Transverse colon (tissue), 4 donors: ENCODE measurements around the gene ERC2. TPM values are rescaled to one million over a fixed set of nuclear protein-coding genes. Genes with fewer than 3 reads are reported as not detected.

Experiments
- DNase-seq: peaks from one replicate; pipeline ENCODE4 v3.0.0-alpha.2; 2019
- H3K27ac ChIP-seq, 4 donors: fragments of 200-600 bp; sonication (generic); 2 replicates each; pipeline ENCODE4 v1.5.1; 2016 to 2018; ENCODE audit warnings: inconsistent platforms in 4 of 4
- H3K27me3 ChIP-seq: fragments of 200-600 bp; sonication (generic); 2 replicates; pipeline ENCODE4 v1.5.1; 2017; ENCODE audit warnings: inconsistent platforms
- H3K36me3 ChIP-seq, 4 donors: fragments of 200-600 bp; sonication (generic); 2 replicates each; pipeline ENCODE4 v1.5.1; 2017 to 2019; ENCODE audit warnings: inconsistent platforms in 4 of 4
- H3K4me1 ChIP-seq, 4 donors: fragments of 200-600 bp; sonication (generic); 2 replicates each; pipeline ENCODE4 v1.5.1; 2017 to 2020; ENCODE audit warnings: inconsistent platforms in 4 of 4
- H3K4me3 ChIP-seq, 4 donors: fragments of 200-600 bp; sonication (generic); 1 replicate in 1 of 4; 2 replicates in 3 of 4; pipeline versions ENCODE4 v1.5.1 to v1.6.1; 2017 to 2019; ENCODE audit warnings: inconsistent platforms in 4 of 4
- H3K9me3 ChIP-seq, 2 donors: fragments of 200-600 bp; sonication (generic); 2 replicates each; pipeline ENCODE4 v1.5.1; 2017 to 2019; ENCODE audit warnings: inconsistent platforms in 2 of 2
- CTCF ChIP-seq, 5 experiments: fragments of 200-600 bp in 3 of 5; fragments of 450-650 bp in 2 of 5; sonication (generic) in 3 of 5; IDR thresholded peaks; 1 replicate in 2 of 5; 2 replicates in 3 of 5; pipeline ENCODE4 v1.5.1; 2016 to 2017; ENCODE audit warnings: antibody characterized with exemption in 5 of 5, inconsistent platforms in 3 of 5, mild to moderate bottlenecking in 2 of 5, moderate library complexity in 1 of 5
- EP300 ChIP-seq: sonication (generic); formaldehyde crosslinking; IDR thresholded peaks from one replicate; pipeline ENCODE4 v1.6.1; 2017; ENCODE audit warnings: antibody characterized with exemption, low read depth
- POLR2A ChIP-seq: fragments of 450-650 bp; IDR thresholded peaks from one replicate; pipeline ENCODE4 v1.6.1; 2016; ENCODE audit warnings: antibody characterized with exemption, mild to moderate bottlenecking, moderate library complexity
- POLR2AphosphoS5 ChIP-seq, 3 donors: sonication (generic); formaldehyde crosslinking; IDR thresholded peaks; one replicate each; pipeline ENCODE4 v1.6.1; 2016; ENCODE audit warnings: antibody characterized with exemption in 3 of 3
- WGBS, 2 donors: methylation state at CpG; one replicate each; pipeline ENCODE4 v1.1.5; 2018; ENCODE audit warnings: low coverage in 1 of 2; 5-methylcytosine and 5-hydroxymethylcytosine counted together
- in situ Hi-C, 4 donors: fragments of 200-750 bp; cut with MboI; loops; one replicate each; pipeline versions ENCODE4 v1.15.0 to v1.15.1; 2017; ENCODE audit warnings: low sequenced_read_pairs in 3 of 4, low pct_ligation_motif_present in 1 of 4, low pct_unique_long_range_greater_than_20kb in 1 of 4
- intact Hi-C: fragments of 100-400 bp; cut with DNase I; formaldehyde crosslinking; loops from one replicate; pipeline ENCODE4 v1.15.1; 2023; ENCODE audit warnings: low total_unique reads
- total RNA-seq, 4 donors: library from RNA; depleted of rRNA; stranded (reverse); fragments of >200 nt; gene quantifications; one replicate each; pipeline ENCODE4 v1.1.0, GENCODE V29; 2016

ERC2 gene
- total RNA-seq, 4 donors from 2014 or later: 0.41 to 1.3 TPM; not detected in 2

DNA sequence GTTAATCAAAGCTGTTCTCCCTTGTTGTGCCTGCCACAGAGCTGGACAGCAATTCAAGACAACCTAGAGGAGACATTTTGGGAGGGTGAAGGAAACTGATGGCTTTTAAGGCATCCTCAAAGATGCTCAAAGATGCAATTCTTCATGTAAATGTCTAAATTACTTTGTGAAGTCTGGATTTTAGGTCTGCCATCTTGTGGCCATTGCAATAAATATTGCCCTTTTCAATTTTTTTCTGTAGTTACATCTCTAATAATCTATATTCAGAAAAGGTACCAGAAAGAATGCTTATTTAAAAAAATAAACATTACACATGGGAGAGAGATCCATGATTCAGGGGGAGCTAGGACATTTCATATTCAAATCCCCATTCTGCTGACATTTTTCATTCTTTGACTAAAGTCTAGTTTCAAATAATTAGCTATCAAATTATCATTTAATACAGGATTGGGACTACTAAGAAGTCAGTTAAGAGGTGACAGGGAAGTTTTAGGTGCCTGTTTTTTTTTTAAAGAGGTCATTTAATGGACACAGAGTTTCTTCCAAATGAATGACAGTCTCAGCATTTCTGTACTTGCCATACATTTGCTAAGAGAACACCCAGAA lies 721.4 kb downstream of the ERC2 start:
- Histone ChIP-seq H3K27ac (no peak overlapping the region), H3K4me3 (no peak overlapping the region), H3K4me1 (peaks cover 0 to 3% (median 0%) of the 10 kb centered on the region in 4 donors), H3K36me3 (no peaks in the 10 kb centered on the region), H3K9me3 (no peaks in the 10 kb centered on the region), H3K27me3 (no peaks in the 10 kb centered on the region)
- no peak for DNase-seq
- in situ Hi-C loops (loop anchor here in 2 of 4 donors (10.0 to 25.0 kb wide), 2 partner anchors 260 to 262 kb away; partner anchors contain the start of gene WNT5A (in 2 of the 2)), intact Hi-C loops (no loop called here)
- TF ChIP-seq CTCF (IDR thresholded peaks at IDR 0.05): peak in 4 of 5 experiments; percentile 15 to 39 (median 27)
- no peak for TF ChIP-seq POLR2A

GRCh38 chr3:55742832-55743136 lies 725.5 kb downstream of the ERC2 start:
- H3K4me3 ChIP-seq: no peak overlapping the region
- H3K27ac ChIP-seq: no peak overlapping the region
- TF ChIP-seq CTCF (IDR thresholded peaks at IDR 0.05) (no peak), EP300 (no peak), POLR2A (no peak), POLR2AphosphoS5 (IDR thresholded peaks at IDR 0.05) (no peak)
- in situ Hi-C loops: loop anchor here in 2 of 4 donors (10.0 to 25.0 kb wide), 2 partner anchors 255 to 258 kb away; partner anchors contain the start of gene WNT5A (in 2 of the 2)
- DNase-seq: no peak
- H3K4me1 ChIP-seq: no peaks in the 10 kb centered on the region
- no peaks in the 10 kb centered on the region for H3K9me3 ChIP-seq
- WGBS, 2 donors: 84 to 100% methylated on average over 2 of the region's 2 CpGs
- H3K36me3 ChIP-seq: no peaks in the 10 kb centered on the region
- H3K27me3 ChIP-seq: no peaks in the 10 kb centered on the region
- intact Hi-C loops: no loop called here

DNA sequence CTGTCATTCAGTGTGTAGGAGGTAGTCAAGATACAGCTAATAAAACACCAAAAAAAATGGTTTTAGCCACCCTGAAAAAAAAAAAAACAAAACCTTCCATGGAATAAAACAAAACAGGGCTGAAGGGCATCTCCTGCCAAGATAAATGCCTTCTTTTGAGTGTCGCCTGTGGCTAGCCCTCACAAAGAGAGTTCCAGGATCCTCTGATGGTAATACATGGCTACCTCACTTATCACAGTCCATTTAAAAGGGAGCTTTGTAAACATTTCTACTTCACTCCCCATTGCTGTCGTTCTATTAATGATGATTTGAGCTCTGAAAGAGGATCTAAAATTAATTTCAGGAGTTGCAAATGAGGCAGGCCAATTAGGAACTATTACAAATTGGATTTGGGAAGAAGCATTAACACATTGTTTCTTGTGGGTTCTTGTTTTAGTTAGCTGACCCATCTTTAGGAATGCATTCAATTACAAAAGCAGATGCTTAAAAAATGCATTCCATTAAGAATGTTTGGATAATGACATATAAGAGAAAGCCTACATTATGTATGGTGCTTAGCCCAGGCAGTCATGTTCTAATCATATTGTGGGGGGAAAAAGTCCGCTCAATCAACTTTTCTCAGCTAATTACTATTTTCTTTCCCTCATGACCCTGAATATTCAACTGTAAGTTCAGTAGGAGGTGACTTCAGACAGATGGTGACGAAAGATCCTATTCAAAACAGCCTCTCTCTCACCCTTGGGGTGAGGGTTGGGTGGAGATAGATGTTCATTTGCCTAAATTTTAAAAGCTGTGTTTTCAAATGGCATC lies 726.0 kb downstream of the ERC2 start:
- no peaks in the 10 kb centered on the region for H3K27me3 ChIP-seq
- in situ Hi-C loops (loop anchor here in 2 of 4 donors (10.0 to 25.0 kb wide), 2 partner anchors 255 to 257 kb away; partner anchors contain the start of gene WNT5A (in 2 of the 2)), intact Hi-C loops (no loop called here)
- H3K27ac ChIP-seq: no peak overlapping the region
- H3K9me3 ChIP-seq: no peaks in the 10 kb centered on the region
- H3K4me3 ChIP-seq: no peak overlapping the region
- no peak for DNase-seq
- TF ChIP-seq POLR2A (no peak), POLR2AphosphoS5 (IDR thresholded peaks at IDR 0.05) (no peak), EP300 (no peak), CTCF (IDR thresholded peaks at IDR 0.05) (no peak)
- no peaks in the 10 kb centered on the region for H3K4me1 ChIP-seq
- WGBS, 2 donors: 81 to 83% methylated on average over 4 of the region's 4 CpGs
- no peaks in the 10 kb centered on the region for H3K36me3 ChIP-seq

GRCh38 chr3:55737186-55737585 lies 731.1 kb downstream of the ERC2 start:
- Histone ChIP-seq H3K36me3 (no peaks in the 10 kb centered on the region), H3K4me1 (no peaks in the 10 kb centered on the region), H3K9me3 (no peaks in the 10 kb centered on the region), H3K27me3 (no peaks in the 10 kb centered on the region), H3K4me3 (no peak overlapping the region), H3K27ac (no peak overlapping the region)
- in situ Hi-C loops: loop anchor here in 1 of 4 donors (25.0 kb wide), 1 partner anchor 250 kb away; the partner anchor contains the start of gene WNT5A
- no peak for TF ChIP-seq POLR2AphosphoS5 (IDR thresholded peaks at IDR 0.05)
- no peak for TF ChIP-seq EP300
- no peak for TF ChIP-seq CTCF (IDR thresholded peaks at IDR 0.05)
- TF ChIP-seq POLR2A: no peak
- intact Hi-C loops: no loop called here
- DNase-seq: no peak
- 70 to 81% methylated on average over 5 of the region's 5 CpGs for WGBS, 2 donors
